ENCODE data around the gene SLC28A3.

The SLC28A3 gene

GRCh38 chr9:84254972-84255371 lies 85.6 kb downstream of the SLC28A3 start:
- no peak overlapping the region for H3K4me3 ChIP-seq (replicated peaks; ENCODE audit: insufficient read depth, low read length)
- no peaks in the 10 kb centered on the region for H3K27me3 ChIP-seq (ENCODE audit: insufficient read depth, poor library complexity, severe bottlenecking)
- no peak for DNase-seq (ENCODE audit: low read depth in 1 of 2, low spot score in 1 of 2)
- no peak for TF ChIP-seq SPI1 (IDR thresholded peaks at IDR 0.05; ENCODE audit: borderline replicate concordance, low read depth)
- H3K27ac ChIP-seq (replicated peaks), result no peak overlapping the region

GRCh38 chr9:84251921-84252320 lies 88.6 kb downstream of the SLC28A3 start:
- Histone ChIP-seq H3K27ac (replicated peaks) (no peak overlapping the region), H3K27me3 (ENCODE audit: insufficient read depth, poor library complexity, severe bottlenecking) (no peaks in the 10 kb centered on the region), H3K4me3 (replicated peaks; ENCODE audit: insufficient read depth, low read length) (no peak overlapping the region)
- DNase-seq (ENCODE audit: low read depth in 1 of 2, low spot score in 1 of 2), result no peak
- TF ChIP-seq SPI1 (IDR thresholded peaks at IDR 0.05; ENCODE audit: borderline replicate concordance, low read depth) (no peak), REST (IDR thresholded peaks at IDR 0.05; ENCODE audit: insufficient replicate concordance, low read depth) (no peak), GABPA (IDR thresholded peaks at IDR 0.05; ENCODE audit: low read depth) (no peak), POLR2AphosphoS5 (IDR thresholded peaks at IDR 0.05; ENCODE audit: low read depth) (no peak)
- TF ChIP-seq, protein P1, sequence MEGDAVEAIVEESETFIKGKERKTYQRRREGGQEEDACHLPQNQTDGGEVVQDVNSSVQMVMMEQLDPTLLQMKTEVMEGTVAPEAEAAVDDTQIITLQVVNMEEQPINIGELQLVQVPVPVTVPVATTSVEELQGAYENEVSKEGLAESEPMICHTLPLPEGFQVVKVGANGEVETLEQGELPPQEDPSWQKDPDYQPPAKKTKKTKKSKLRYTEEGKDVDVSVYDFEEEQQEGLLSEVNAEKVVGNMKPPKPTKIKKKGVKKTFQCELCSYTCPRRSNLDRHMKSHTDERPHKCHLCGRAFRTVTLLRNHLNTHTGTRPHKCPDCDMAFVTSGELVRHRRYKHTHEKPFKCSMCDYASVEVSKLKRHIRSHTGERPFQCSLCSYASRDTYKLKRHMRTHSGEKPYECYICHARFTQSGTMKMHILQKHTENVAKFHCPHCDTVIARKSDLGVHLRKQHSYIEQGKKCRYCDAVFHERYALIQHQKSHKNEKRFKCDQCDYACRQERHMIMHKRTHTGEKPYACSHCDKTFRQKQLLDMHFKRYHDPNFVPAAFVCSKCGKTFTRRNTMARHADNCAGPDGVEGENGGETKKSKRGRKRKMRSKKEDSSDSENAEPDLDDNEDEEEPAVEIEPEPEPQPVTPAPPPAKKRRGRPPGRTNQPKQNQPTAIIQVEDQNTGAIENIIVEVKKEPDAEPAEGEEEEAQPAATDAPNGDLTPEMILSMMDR (IDR thresholded peaks at IDR 0.05; ENCODE audit: insufficient read depth, low read length), result no peak

- no peak for DNase-seq (ENCODE audit: low read depth in 1 of 2, low spot score in 1 of 2)
- Histone ChIP-seq H3K27ac (replicated peaks) (no peak overlapping the region), H3K27me3 (ENCODE audit: insufficient read depth, poor library complexity, severe bottlenecking) (no peaks in the 10 kb centered on the region), H3K4me3 (replicated peaks; ENCODE audit: insufficient read depth, low read length) (no peak overlapping the region)
- TF ChIP-seq SPI1 (IDR thresholded peaks at IDR 0.05; ENCODE audit: borderline replicate concordance, low read depth) (no peak), POLR2AphosphoS5 (IDR thresholded peaks at IDR 0.05; ENCODE audit: low read depth) (no peak), GABPA (IDR thresholded peaks at IDR 0.05; ENCODE audit: low read depth) (no peak), REST (IDR thresholded peaks at IDR 0.05; ENCODE audit: insufficient replicate concordance, low read depth) (no peak)
- TF ChIP-seq, protein P1 (IDR thresholded peaks at IDR 0.05; ENCODE audit: insufficient read depth, low read length), result no peak
Observed at GRCh38 chr9:84241817-84242373, 98.7 kb downstream of the SLC28A3 start.

DNA sequence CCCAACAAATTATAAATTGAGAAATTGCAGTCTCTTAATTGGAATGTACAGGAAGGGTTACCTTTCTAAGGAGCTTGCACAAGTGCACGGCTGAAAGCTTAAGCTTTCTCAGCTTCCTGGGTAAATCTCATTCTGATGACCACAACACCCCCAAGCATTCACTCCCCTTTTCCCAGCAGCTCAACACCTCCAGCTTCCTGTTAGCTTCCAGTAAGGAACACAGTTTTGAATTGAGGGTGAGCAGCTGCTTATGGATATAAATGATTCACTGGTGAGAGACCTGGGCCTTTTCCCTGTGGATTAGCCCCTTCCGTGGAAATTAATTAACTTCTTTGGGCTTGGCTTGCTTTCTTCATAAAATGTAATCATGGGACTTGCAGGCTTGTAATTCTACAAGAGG lies 101.2 kb downstream of the SLC28A3 start:
- Histone ChIP-seq H3K27me3 (ENCODE audit: insufficient read depth, poor library complexity, severe bottlenecking) (no peaks in the 10 kb centered on the region), H3K27ac (replicated peaks) (no peak overlapping the region), H3K4me3 (replicated peaks; ENCODE audit: insufficient read depth, low read length) (no peak overlapping the region)
- TF ChIP-seq, protein P1 (IDR thresholded peaks at IDR 0.05; ENCODE audit: insufficient read depth, low read length), result no peak
- TF ChIP-seq SPI1 (IDR thresholded peaks at IDR 0.05; ENCODE audit: borderline replicate concordance, low read depth) (no peak), REST (IDR thresholded peaks at IDR 0.05; ENCODE audit: insufficient replicate concordance, low read depth) (no peak), GABPA (IDR thresholded peaks at IDR 0.05; ENCODE audit: low read depth) (no peak), POLR2AphosphoS5 (IDR thresholded peaks at IDR 0.05; ENCODE audit: low read depth) (no peak)
- DNase-seq (ENCODE audit: low read depth in 1 of 2, low spot score in 1 of 2), result no peak

All from HL-60 (cell line).